Naive thymus-derived CD4-positive, alpha-beta T cell (primary cell): ENCODE data around the gene SHISA7. TPM values are rescaled to one million over a fixed set of nuclear protein-coding genes. Genes with fewer than 3 reads are reported as not detected.
"Not testable (repeated sequence)": the region's sequence is repeated elsewhere in the genome, so short reads cannot be mapped to it uniquely, and the experiment has no call there.

Experiments used
- ATAC-seq: fragments of 150-1000 bp; cut with Tn5 transposase; 2 replicates; pipeline ENCODE4 v1.10.0; 2021; ENCODE audit warnings: mild to moderate bottlenecking, moderate library complexity
- CTCF ChIA-PET: fragments of 350-600 bp; sonication (Branson Sonifier 250); formaldehyde crosslinking; loops from one replicate; lab custom pipeline; 2021; ENCODE audit warnings: antibody characterized with exemption; lab: Charles Lee
- POLR2A ChIA-PET: fragments of 350-600 bp; sonication (Branson Sonifier 250); formaldehyde crosslinking; loops from one replicate; lab custom pipeline; 2021; ENCODE audit warnings: antibody characterized with exemption, inconsistent platforms; lab: Charles Lee
- DNase-seq, 9 donors: peaks; one replicate each; pipeline versions ENCODE4 v3.0.0 to v3.0.0-alpha.2; 2020 to 2022; ENCODE audit warnings: mixed read lengths in 1 of 9
- H3K27ac ChIP-seq: one replicate; pipeline ENCODE4 v1.7.0; 2013; ENCODE audit warnings: mild to moderate bottlenecking, low read depth, low read length, moderate library complexity
- H3K27me3 ChIP-seq, 2 donors: one replicate each; pipeline ENCODE4 v1.7.0; 2013; ENCODE audit warnings: low read length in 2 of 2, mild to moderate bottlenecking in 2 of 2, moderate library complexity in 2 of 2; ENCODE audit not compliant: control insufficient read depth in 2 of 2, insufficient read depth in 2 of 2
- H3K36me3 ChIP-seq, 3 experiments: 1 replicate in 2 of 3; 2 replicates in 1 of 3; pipeline ENCODE4 v1.7.0; 2013; ENCODE audit warnings: low read length in 3 of 3, mild to moderate bottlenecking in 3 of 3, moderate library complexity in 1 of 3; ENCODE audit not compliant: insufficient read depth in 3 of 3, control insufficient read depth in 2 of 3
- H3K4me1 ChIP-seq, 2 donors: one replicate each; pipeline ENCODE4 v1.7.0; 2013; ENCODE audit warnings: low read length in 2 of 2, mild to moderate bottlenecking in 2 of 2, moderate library complexity in 1 of 2; ENCODE audit not compliant: control insufficient read depth in 2 of 2, insufficient read depth in 2 of 2
- H3K4me3 ChIP-seq: 2 replicates; pipeline ENCODE4 v1.7.0; 2013; ENCODE audit warnings: mild to moderate bottlenecking, low read length
- H3K9me3 ChIP-seq, 3 experiments: 1 replicate in 2 of 3; 2 replicates in 1 of 3; pipeline ENCODE4 v1.7.0; 2013; ENCODE audit warnings: low read length in 3 of 3; ENCODE audit not compliant: control insufficient read depth in 2 of 3
- H3K27ac Mint-ChIP-seq, 9 donors: one replicate each; pipeline ENCODE4 v1.8.0; 2020 to 2022; ENCODE audit warnings: mixed read lengths in 9 of 9, mild to moderate bottlenecking in 8 of 9, moderate library complexity in 5 of 9, inconsistent platforms in 2 of 9
- H3K27me3 Mint-ChIP-seq, 5 donors: one replicate each; pipeline ENCODE4 v1.8.0; 2021 to 2022; ENCODE audit warnings: mixed read lengths in 5 of 5, mild to moderate bottlenecking in 1 of 5
- H3K36me3 Mint-ChIP-seq, 5 donors: one replicate each; pipeline ENCODE4 v1.8.0; 2020 to 2022; ENCODE audit warnings: mixed read lengths in 5 of 5, mild to moderate bottlenecking in 3 of 5, inconsistent platforms in 1 of 5
- H3K4me1 Mint-ChIP-seq, 7 donors: one replicate each; pipeline ENCODE4 v1.8.0; 2020 to 2022; ENCODE audit warnings: mixed read lengths in 7 of 7, mild to moderate bottlenecking in 3 of 7, inconsistent platforms in 1 of 7
- H3K4me3 Mint-ChIP-seq, 10 donors: one replicate each; pipeline ENCODE4 v1.8.0; 2020 to 2022; ENCODE audit warnings: mild to moderate bottlenecking in 10 of 10, mixed read lengths in 10 of 10, moderate library complexity in 6 of 10, inconsistent platforms in 2 of 10
- H3K9me3 Mint-ChIP-seq, 11 donors: one replicate each; pipeline ENCODE4 v1.8.0; 2020 to 2022; ENCODE audit warnings: mixed read lengths in 11 of 11, mild to moderate bottlenecking in 4 of 11, inconsistent platforms in 1 of 11, moderate library complexity in 1 of 11
- intact Hi-C, 2 donors: fragments of 100-400 bp; cut with micrococcal nuclease; formaldehyde crosslinking; loops; one replicate each; pipeline ENCODE4 v1.15.1; 2023
- polyA plus RNA-seq, 2 donors: library from polyadenylated mRNA; unstranded; fragments of 300-500 nt; fragmentation: Illumina TruSeq; gene quantifications; one replicate each; pipeline ENCODE4 v1.2.3, GENCODE V29; 2021
- total RNA-seq, 6 experiments: library from RNA in 5 of 6; stranded (reverse) in 5 of 6; gene quantifications; 1 replicate in 5 of 6; 2 replicates in 1 of 6; pipeline ENCODE4 v1.2.3 and lab custom pipeline; 2021 to 2026

The SHISA7 gene
- total and polyA plus RNA-seq, 7 experiments from 2014 or later: not detected

- H3K4me3 ChIP-seq: no peak overlapping the region
- ATAC-seq (no peak), DNase-seq (no peak)
- peaks cover 21 to 36% (median 29%) of the 10 kb centered on the region in 7 donors for H3K4me1 Mint-ChIP-seq
- peaks cover 0 to 45% (median 2%) of the 10 kb centered on the region in 3 experiments for H3K36me3 ChIP-seq
- peaks cover 17 to 24% of the 10 kb centered on the region in 2 donors for H3K4me1 ChIP-seq
- peaks cover 0 to 13% (median 2%) of the 10 kb centered on the region in 11 donors for H3K9me3 Mint-ChIP-seq
- peak overlapping the region in 8 of 9 donors; percentile 11 to 100 (median 76) for H3K27ac Mint-ChIP-seq
- H3K27me3 Mint-ChIP-seq: peaks cover 0 to 3% (median 0%) of the 10 kb centered on the region in 5 donors
- CTCF ChIA-PET: interaction anchor here (0.6 to 1.2 kb wide), 3 partner anchors 98 to 264 kb away, joined by 3 to 7 read pairs (median 5); no protein-coding TSS in a partner anchor
- H3K4me3 Mint-ChIP-seq: peak overlapping the region in 9 of 10 donors; percentile 60 to 95 (median 87)
- H3K9me3 ChIP-seq: peaks cover 0 to 9% (median 0%) of the 10 kb centered on the region in 3 experiments
- no peak overlapping the region for H3K27ac ChIP-seq
- H3K27me3 ChIP-seq: no peaks in the 10 kb centered on the region
- H3K36me3 Mint-ChIP-seq: peaks cover 0 to 45% (median 18%) of the 10 kb centered on the region in 5 donors
- POLR2A ChIA-PET: interaction anchor here (0.8 to 5.3 kb wide), 5 partner anchors 11 to 104 kb away, joined by 3 to 82 read pairs (median 5); partner anchors contain the start of genes RPL28 and ZNF628
- intact Hi-C loops: loop anchor here (5.0 kb wide), 4 partner anchors 103 to 343 kb away; partner anchors contain the start of gene RDH13 (in 1 of the 2)
These were observed 37.5 kb downstream of the SHISA7 start for GRCh38 chr19:55405638-55406037.

- H3K36me3 Mint-ChIP-seq: peaks cover 0 to 30% (median 18%) of the 10 kb centered on the region in 5 donors
- Histone ChIP-seq H3K4me1 (peaks cover 12 to 17% of the 10 kb centered on the region in 2 donors), H3K9me3 (no peaks in the 10 kb centered on the region), H3K36me3 (peaks cover 0 to 49% (median 2%) of the 10 kb centered on the region in 3 experiments), H3K4me3 (no peak overlapping the region), H3K27me3 (no peaks in the 10 kb centered on the region), H3K27ac (no peak overlapping the region)
- H3K4me3 Mint-ChIP-seq: no peak overlapping the region
- peaks cover 13 to 51% (median 20%) of the 10 kb centered on the region in 7 donors for H3K4me1 Mint-ChIP-seq
- intact Hi-C loops: no loop called here
- ChIA-PET POLR2A (interaction anchor here (0.7 to 1.0 kb wide), 3 partner anchors 9 to 165 kb away, joined by 3 read pairs; no protein-coding TSS in a partner anchor), CTCF (interaction anchor here (0.7 kb wide), 1 partner anchor 199 kb away, joined by 4 read pairs; no protein-coding TSS in a partner anchor)
- H3K27me3 Mint-ChIP-seq: no peaks in the 10 kb centered on the region
- no peak overlapping the region for H3K27ac Mint-ChIP-seq
- ATAC-seq (no peak), DNase-seq (no peak)
- H3K9me3 Mint-ChIP-seq: no peaks in the 10 kb centered on the region
These were observed 40.6 kb downstream of the SHISA7 start for GRCh38 chr19:55402509-55402908.

DNA sequence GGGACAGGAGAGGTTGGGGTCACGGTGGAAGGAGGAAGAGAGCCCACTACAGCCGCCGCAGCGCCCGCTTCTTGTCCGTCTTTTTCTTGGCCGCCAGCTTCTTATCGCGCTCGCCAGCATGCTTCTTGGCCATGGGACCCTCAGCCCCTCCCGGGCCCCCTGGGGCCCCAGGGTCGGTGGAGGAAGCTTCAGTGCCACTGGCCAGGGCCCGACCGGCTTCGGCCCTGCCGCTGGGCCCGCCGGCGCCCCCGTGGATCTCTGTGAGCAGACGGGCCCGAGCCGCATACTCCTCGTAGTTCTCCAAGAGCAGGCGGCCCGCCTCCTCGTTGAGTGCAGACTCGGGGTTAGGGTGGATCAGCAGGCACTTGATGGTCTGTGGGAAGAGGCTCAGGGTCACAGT is 41.7 kb downstream of the SHISA7 start:
- H3K27me3 Mint-ChIP-seq, H3K4me3 Mint-ChIP-seq, H3K27me3 ChIP-seq, H3K9me3 ChIP-seq, DNase-seq, intact Hi-C loops, H3K27ac ChIP-seq, ATAC-seq, H3K4me3 ChIP-seq, POLR2A ChIA-PET, H3K27ac Mint-ChIP-seq, H3K9me3 Mint-ChIP-seq: not testable (repeated sequence)
- CTCF ChIA-PET: interaction anchor here (0.6 to 1.2 kb wide), 2 partner anchors 11 to 313 kb away, joined by 3 to 9 read pairs; no protein-coding TSS in a partner anchor
- peaks cover 10 to 50% (median 15%) of the 10 kb centered on the region in 7 donors for H3K4me1 Mint-ChIP-seq
- peaks cover 0 to 27% (median 16%) of the 10 kb centered on the region in 5 donors for H3K36me3 Mint-ChIP-seq
- Histone ChIP-seq H3K4me1 (peaks cover 6 to 11% of the 10 kb centered on the region in 2 donors), H3K36me3 (peaks cover 0 to 49% (median 2%) of the 10 kb centered on the region in 3 experiments)

- H3K4me1 ChIP-seq: peaks cover 0 to 2% of the 10 kb centered on the region in 2 donors
- peak overlapping the region in 1 of 9 donors; percentile 38 for H3K27ac Mint-ChIP-seq
- POLR2A ChIA-PET: interaction anchor here (0.6 kb wide), 1 partner anchor 59 kb away, joined by 3 read pairs; no protein-coding TSS in a partner anchor
- CTCF ChIA-PET: interaction anchor here (1.2 kb wide), 1 partner anchor 10 kb away, joined by 3 read pairs; no protein-coding TSS in a partner anchor
- no peak overlapping the region for H3K4me3 ChIP-seq
- H3K9me3 Mint-ChIP-seq: no peaks in the 10 kb centered on the region
- H3K9me3 ChIP-seq: no peaks in the 10 kb centered on the region
- H3K36me3 Mint-ChIP-seq: peaks cover 0 to 20% (median 10%) of the 10 kb centered on the region in 5 donors
- ATAC-seq (no peak), DNase-seq (no peak)
- peaks cover 0 to 42% (median 2%) of the 10 kb centered on the region in 3 experiments for H3K36me3 ChIP-seq
- no peak overlapping the region for H3K27ac ChIP-seq
- H3K4me1 Mint-ChIP-seq: peaks cover 1 to 41% (median 6%) of the 10 kb centered on the region in 7 donors
- intact Hi-C loops: no loop called here
- no peaks in the 10 kb centered on the region for H3K27me3 Mint-ChIP-seq
- no peaks in the 10 kb centered on the region for H3K27me3 ChIP-seq
- H3K4me3 Mint-ChIP-seq: no peak overlapping the region
These were observed 42.6 kb downstream of the SHISA7 start for GRCh38 chr19:55400281-55401087.

GRCh38 chr19:55398200-55398925 is 44.7 kb downstream of the SHISA7 start:
- H3K4me3 Mint-ChIP-seq: peak overlapping the region in 1 of 10 donors; percentile 5

More at GRCh38 chr19:55398200-55398925, 44.7 kb downstream of the SHISA7 start:
- intact Hi-C loops: no loop called here
- DNase-seq (no peak), ATAC-seq (peak; percentile 26)
- ChIA-PET POLR2A (interaction anchor here (1.4 to 2.5 kb wide), 3 partner anchors 9 to 14 kb away, joined by 5 to 8 read pairs (median 6); partner anchors contain the start of genes RPL28, TMEM238 and UBE2S), CTCF (no interaction called here)
- peaks cover 0 to 36% (median 3%) of the 10 kb centered on the region in 7 donors for H3K4me1 Mint-ChIP-seq
- peaks cover 0 to 16% (median 10%) of the 10 kb centered on the region in 5 donors for H3K36me3 Mint-ChIP-seq
- Histone ChIP-seq H3K36me3 (peaks cover 0 to 29% (median 2%) of the 10 kb centered on the region in 3 experiments), H3K27ac (no peak overlapping the region), H3K27me3 (no peaks in the 10 kb centered on the region), H3K9me3 (no peaks in the 10 kb centered on the region), H3K4me3 (no peak overlapping the region), H3K4me1 (no peaks in the 10 kb centered on the region)
- no peaks in the 10 kb centered on the region for H3K27me3 Mint-ChIP-seq
- peak overlapping the region in 3 of 9 donors; percentile 13 to 28 (median 23) for H3K27ac Mint-ChIP-seq
- H3K9me3 Mint-ChIP-seq: no peaks in the 10 kb centered on the region
